HepG2 (cell line): Measurements from ENCODE around the gene MRPS11. TPM values are rescaled to one million over a fixed set of nuclear protein-coding genes. Genes with fewer than 3 reads are reported as not detected.

ENCODE experiments used
- ASH2L ChIP-seq: fragments of 300-600, 200-600 bp; sonication (generic); IDR thresholded peaks from 2 replicates; pipeline ENCODE4 v1.7.0; 2017; ENCODE audit warnings: low read depth, mild to moderate bottlenecking, moderate library complexity, mixed read lengths, low read length; ENCODE audit not compliant: insufficient read length
- ESRRA ChIP-seq: sonication (generic); formaldehyde crosslinking; IDR thresholded peaks from 2 replicates; pipeline ENCODE4 v1.5.1; 2020; ENCODE audit warnings: mild to moderate bottlenecking, low read depth, missing genetic modification reagents
- FOXK2 ChIP-seq: fragments of 450-650 bp; IDR thresholded peaks from 2 replicates; pipeline ENCODE4 v1.6.1; 2016
- GATAD1 ChIP-seq: IDR thresholded peaks from 2 replicates; pipeline ENCODE4 v1.6.1; 2016; ENCODE audit warnings: missing genetic modification reagents, missing compliant biosample characterization
- JUNB ChIP-seq: sonication (generic); formaldehyde crosslinking; IDR thresholded peaks from 2 replicates; pipeline ENCODE4 v1.8.0; 2022; ENCODE audit warnings: missing genetic modification reagents, mild to moderate bottlenecking, borderline replicate concordance
- KAT2B ChIP-seq: fragments of 150-350 bp; IDR thresholded peaks from 2 replicates; pipeline ENCODE4 v1.6.1; 2014; ENCODE audit warnings: low read depth, low read length, borderline replicate concordance
- KDM5A ChIP-seq: fragments of 200-600 bp; sonication (generic); IDR thresholded peaks from 2 replicates; pipeline ENCODE4 v1.7.0; 2018; ENCODE audit warnings: antibody characterized with exemption, mild to moderate bottlenecking, low read length, borderline replicate concordance
- MAZ ChIP-seq, 2 experiments: sonication (generic) in 1 of 2; formaldehyde crosslinking in 1 of 2; IDR thresholded peaks; 2 replicates each; pipeline versions ENCODE4 v1.5.0 to v1.6.1; 2012 to 2020; ENCODE audit warnings: low read depth in 2 of 2, mild to moderate bottlenecking in 2 of 2, borderline replicate concordance in 1 of 2, improper control_type of control experiment in 1 of 2, low read length in 1 of 2, missing genetic modification reagents in 1 of 2, moderate library complexity in 1 of 2
- MEF2D ChIP-seq: sonication (generic); formaldehyde crosslinking; IDR thresholded peaks from 2 replicates; pipeline ENCODE4 v1.5.1; 2020; ENCODE audit warnings: mild to moderate bottlenecking, missing genetic modification reagents
- MEIS2 ChIP-seq: sonication (generic); formaldehyde crosslinking; IDR thresholded peaks from 2 replicates; pipeline ENCODE4 v1.9.0; 2021; ENCODE audit warnings: mild to moderate bottlenecking, missing genetic modification reagents
- PAF1 ChIP-seq: IDR thresholded peaks from 2 replicates; pipeline ENCODE4 v1.6.1; 2016; ENCODE audit warnings: missing genetic modification reagents, missing compliant biosample characterization
- ZBTB38 ChIP-seq: sonication (generic); formaldehyde crosslinking; IDR thresholded peaks from 2 replicates; pipeline ENCODE4 v1.5.1; 2020; ENCODE audit warnings: mild to moderate bottlenecking, missing genetic modification reagents
- ZFP82 ChIP-seq: sonication (generic); formaldehyde crosslinking; IDR thresholded peaks from 2 replicates; pipeline ENCODE4 v1.5.1; 2020; ENCODE audit warnings: mild to moderate bottlenecking, missing genetic modification reagents, borderline replicate concordance
- ZMYM3 ChIP-seq: sonication (generic); formaldehyde crosslinking; IDR thresholded peaks from 2 replicates; pipeline ENCODE4 v1.5.1; 2020; ENCODE audit warnings: mild to moderate bottlenecking, missing genetic modification reagents
- ZNF138 ChIP-seq: sonication (generic); formaldehyde crosslinking; IDR thresholded peaks from 2 replicates; pipeline ENCODE4 v1.5.0; 2020; ENCODE audit warnings: mild to moderate bottlenecking, low read depth, missing genetic modification reagents
- ZNF292 ChIP-seq: sonication (generic); formaldehyde crosslinking; IDR thresholded peaks from 2 replicates; pipeline ENCODE4 v1.8.1; 2022; ENCODE audit warnings: mild to moderate bottlenecking, low read depth, missing genetic modification reagents, borderline replicate concordance
- ZNF30 ChIP-seq: sonication (generic); formaldehyde crosslinking; IDR thresholded peaks from 2 replicates; pipeline ENCODE4 v1.5.0; 2020; ENCODE audit warnings: mild to moderate bottlenecking, missing genetic modification reagents
- ZNF431 ChIP-seq: sonication (generic); formaldehyde crosslinking; IDR thresholded peaks from 2 replicates; pipeline ENCODE4 v1.9.0; 2022; ENCODE audit warnings: missing genetic modification reagents, low read depth, mild to moderate bottlenecking, borderline replicate concordance
- ZSCAN25 ChIP-seq: sonication (generic); formaldehyde crosslinking; IDR thresholded peaks from 2 replicates; pipeline ENCODE4 v1.8.0; 2022; ENCODE audit warnings: mild to moderate bottlenecking, missing genetic modification reagents
- ZZZ3 ChIP-seq: sonication (generic); formaldehyde crosslinking; IDR thresholded peaks from 2 replicates; pipeline ENCODE4 v1.4.0; 2020; ENCODE audit warnings: missing genetic modification reagents, mild to moderate bottlenecking, borderline replicate concordance
- polyA plus RNA-seq, 8 experiments: library from polyadenylated mRNA; depleted of rRNA in 3 of 8; stranded (reverse) in 7 of 8; unstranded in 1 of 8; fragments of >200 nt; fragmentation: Illumina TruSeq in 4 of 8; extraction: Trizol in 4 of 8; gene quantifications; 2 replicates each; pipeline versions ENCODE4 v1.2.1 to v1.2.3, GENCODE V29; 2011 to 2016; ENCODE audit warnings: low read depth in 4 of 8, missing spikeins in 1 of 8, mixed read lengths in 1 of 8; ENCODE audit not compliant: insufficient read depth in 1 of 8
- total RNA-seq, 5 experiments: library from RNA; depleted of rRNA; stranded (reverse); fragments of >200 nt; fragmentation: Illumina TruSeq; extraction: Trizol; gene quantifications; 2 replicates each; pipeline ENCODE4 v1.2.3, GENCODE V29; 2016; ENCODE audit warnings: low read depth in 1 of 5
- TF ChIP-seq, protein P1 (sequence below): sonication (generic); formaldehyde crosslinking; IDR thresholded peaks from 2 replicates; pipeline ENCODE4 v1.5.1; 2020; ENCODE audit warnings: missing genetic modification reagents, mild to moderate bottlenecking, borderline replicate concordance
- TF ChIP-seq, protein P2 (sequence below): sonication (generic); formaldehyde crosslinking; conservative IDR thresholded peaks from 2 replicates; pipeline ENCODE4 v1.4.0; 2020; ENCODE audit warnings: missing genetic modification reagents
- TF ChIP-seq, protein P3 (sequence below): sonication (generic); formaldehyde crosslinking; IDR thresholded peaks from 2 replicates; pipeline ENCODE4 v1.4.0; 2020; ENCODE audit warnings: missing genetic modification reagents; ENCODE audit errors: not compliant biosample characterization

Gene MRPS11
- total and polyA plus RNA-seq, 2 of the 13 experiments (the other 11 are each of a cell fraction or from before 2014, with no cell fraction given) = 50.1 to 72.7 TPM

DNA sequence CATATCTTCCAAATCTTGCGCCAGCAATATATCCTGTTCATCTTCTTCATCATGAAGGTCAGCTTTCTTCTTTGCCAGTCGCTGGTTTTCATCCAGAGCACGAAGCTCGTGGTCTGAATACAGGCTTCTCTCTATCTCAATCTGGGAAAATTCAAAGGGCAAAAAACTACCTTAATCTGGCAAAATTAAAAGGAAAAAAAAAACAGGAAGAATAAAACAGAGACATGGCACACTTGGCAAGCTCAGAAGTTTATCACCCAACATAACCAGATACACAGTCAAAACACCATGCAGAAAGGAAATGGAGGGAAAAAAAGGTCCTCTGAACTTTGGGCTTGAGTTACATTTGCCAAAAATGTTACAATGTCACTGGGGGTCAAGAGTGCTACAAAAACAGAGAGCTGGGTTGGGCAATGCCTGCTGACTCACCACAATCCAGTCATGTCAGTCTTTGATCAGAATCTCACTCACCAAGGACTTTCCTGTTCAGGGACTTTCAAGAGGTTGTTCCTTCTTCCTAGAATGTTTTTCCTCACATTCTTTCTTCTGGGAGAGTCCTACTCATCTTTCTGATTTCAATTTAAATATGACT, 1.8 kb upstream of the MRPS11 start (continued):
- peak; percentile 96 for TF ChIP-seq ESRRA
- TF ChIP-seq KDM5A = no peak
- TF ChIP-seq MEF2D = peak; percentile 87
- TF ChIP-seq, protein P1, sequence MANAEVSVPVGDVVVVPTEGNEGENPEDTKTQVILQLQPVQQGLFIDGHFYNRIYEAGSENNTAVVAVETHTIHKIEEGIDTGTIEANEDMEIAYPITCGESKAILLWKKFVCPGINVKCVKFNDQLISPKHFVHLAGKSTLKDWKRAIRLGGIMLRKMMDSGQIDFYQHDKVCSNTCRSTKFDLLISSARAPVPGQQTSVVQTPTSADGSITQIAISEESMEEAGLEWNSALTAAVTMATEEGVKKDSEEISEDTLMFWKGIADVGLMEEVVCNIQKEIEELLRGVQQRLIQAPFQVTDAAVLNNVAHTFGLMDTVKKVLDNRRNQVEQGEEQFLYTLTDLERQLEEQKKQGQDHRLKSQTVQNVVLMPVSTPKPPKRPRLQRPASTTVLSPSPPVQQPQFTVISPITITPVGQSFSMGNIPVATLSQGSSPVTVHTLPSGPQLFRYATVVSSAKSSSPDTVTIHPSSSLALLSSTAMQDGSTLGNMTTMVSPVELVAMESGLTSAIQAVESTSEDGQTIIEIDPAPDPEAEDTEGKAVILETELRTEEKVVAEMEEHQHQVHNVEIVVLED = peak; percentile 25; the same call in 1 of the 2 replicates
- TF ChIP-seq ASH2L = peak; percentile 60
- TF ChIP-seq KAT2B = no peak
- no peak for TF ChIP-seq FOXK2
- TF ChIP-seq, protein P2, sequence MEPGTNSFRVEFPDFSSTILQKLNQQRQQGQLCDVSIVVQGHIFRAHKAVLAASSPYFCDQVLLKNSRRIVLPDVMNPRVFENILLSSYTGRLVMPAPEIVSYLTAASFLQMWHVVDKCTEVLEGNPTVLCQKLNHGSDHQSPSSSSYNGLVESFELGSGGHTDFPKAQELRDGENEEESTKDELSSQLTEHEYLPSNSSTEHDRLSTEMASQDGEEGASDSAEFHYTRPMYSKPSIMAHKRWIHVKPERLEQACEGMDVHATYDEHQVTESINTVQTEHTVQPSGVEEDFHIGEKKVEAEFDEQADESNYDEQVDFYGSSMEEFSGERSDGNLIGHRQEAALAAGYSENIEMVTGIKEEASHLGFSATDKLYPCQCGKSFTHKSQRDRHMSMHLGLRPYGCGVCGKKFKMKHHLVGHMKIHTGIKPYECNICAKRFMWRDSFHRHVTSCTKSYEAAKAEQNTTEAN (CRISPR knock-in tag) = peak; percentile 57; the same call in 1 of the 2 replicates
- peak; percentile 96 for TF ChIP-seq JUNB
- TF ChIP-seq MEIS2 (CRISPR knock-in tag) = peak; percentile 96
- peak; percentile 81 for TF ChIP-seq GATAD1 (CRISPR knock-in tag)
- no peak for TF ChIP-seq ZNF30
- TF ChIP-seq PAF1 (CRISPR knock-in tag) = no peak
- TF ChIP-seq ZSCAN25 (CRISPR knock-in tag) = 0 out of 2 replicates have a peak, but pooled peaks have one; percentile 23
- no peak for TF ChIP-seq ZNF431
- TF ChIP-seq ZMYM3 (CRISPR knock-in tag) = no peak
- TF ChIP-seq ZBTB38 (CRISPR knock-in tag) = no peak
- 0 out of 2 replicates have a peak, but pooled peaks have one; percentile 35 for TF ChIP-seq ZZZ3 (CRISPR knock-in tag)
- TF ChIP-seq ZNF292 (CRISPR knock-in tag) = no peak
- TF ChIP-seq ZNF138 (CRISPR knock-in tag) = no peak
- TF ChIP-seq MAZ (IDR thresholded peaks at IDR 0.05; ENCODE audit: borderline replicate concordance, low read depth, low read length) = peak; percentile 48; the same call in 1 of the 2 replicates
- no peak for TF ChIP-seq MAZ (CRISPR knock-in tag; IDR thresholded peaks at IDR 0.05; ENCODE audit: low read depth)
- TF ChIP-seq, protein P3, sequence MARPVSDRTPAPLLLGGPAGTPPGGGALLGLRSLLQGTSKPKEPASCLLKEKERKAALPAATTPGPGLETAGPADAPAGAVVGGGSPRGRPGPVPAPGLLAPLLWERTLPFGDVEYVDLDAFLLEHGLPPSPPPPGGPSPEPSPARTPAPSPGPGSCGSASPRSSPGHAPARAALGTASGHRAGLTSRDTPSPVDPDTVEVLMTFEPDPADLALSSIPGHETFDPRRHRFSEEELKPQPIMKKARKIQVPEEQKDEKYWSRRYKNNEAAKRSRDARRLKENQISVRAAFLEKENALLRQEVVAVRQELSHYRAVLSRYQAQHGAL = no peak
- TF ChIP-seq ZFP82 = no peak
